Measurements from ENCODE around the gene SMIM27.

- no peak for TF ChIP-seq CTCF (IDR thresholded peaks at IDR 0.05; ENCODE audit: low read length)
- TF ChIP-seq EZH2 (IDR thresholded peaks at IDR 0.05; ENCODE audit: borderline replicate concordance, low read length), result no peak
Measured at GRCh38 chr9:32577316-32577715, 25.2 kb downstream of the SMIM27 start.
